GM12872 (cell line): ENCODE results near the gene VWA8.

ENCODE experiments used
- TF ChIP-seq, protein P1 (sequence below): IDR thresholded peaks from 3 replicates; pipeline ENCODE4 v1.5.1; 2011; ENCODE audit warnings: low read depth, mild to moderate bottlenecking, low read length, moderate library complexity; ENCODE audit not compliant: insufficient read depth

Gene VWA8

DNA sequence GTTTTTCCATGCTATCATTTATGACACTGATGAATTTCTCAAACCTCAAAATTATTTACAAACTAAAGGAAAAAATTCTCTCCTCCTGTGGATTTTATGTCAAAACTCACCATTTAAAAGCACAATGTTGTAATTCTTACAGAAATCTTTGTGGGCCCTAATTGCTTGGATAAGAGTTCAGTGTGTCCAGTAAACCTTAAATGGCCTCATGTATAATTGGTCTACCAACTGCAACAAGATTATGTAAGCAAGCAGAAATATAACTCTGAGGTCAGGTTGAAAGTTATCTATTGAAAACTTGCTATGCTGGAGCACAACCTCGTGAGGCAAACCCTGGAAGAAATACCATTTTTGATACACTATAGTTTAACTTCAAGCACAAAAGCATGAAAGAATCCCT, 22.0 kb downstream of the VWA8 start:
- TF ChIP-seq, protein P1, sequence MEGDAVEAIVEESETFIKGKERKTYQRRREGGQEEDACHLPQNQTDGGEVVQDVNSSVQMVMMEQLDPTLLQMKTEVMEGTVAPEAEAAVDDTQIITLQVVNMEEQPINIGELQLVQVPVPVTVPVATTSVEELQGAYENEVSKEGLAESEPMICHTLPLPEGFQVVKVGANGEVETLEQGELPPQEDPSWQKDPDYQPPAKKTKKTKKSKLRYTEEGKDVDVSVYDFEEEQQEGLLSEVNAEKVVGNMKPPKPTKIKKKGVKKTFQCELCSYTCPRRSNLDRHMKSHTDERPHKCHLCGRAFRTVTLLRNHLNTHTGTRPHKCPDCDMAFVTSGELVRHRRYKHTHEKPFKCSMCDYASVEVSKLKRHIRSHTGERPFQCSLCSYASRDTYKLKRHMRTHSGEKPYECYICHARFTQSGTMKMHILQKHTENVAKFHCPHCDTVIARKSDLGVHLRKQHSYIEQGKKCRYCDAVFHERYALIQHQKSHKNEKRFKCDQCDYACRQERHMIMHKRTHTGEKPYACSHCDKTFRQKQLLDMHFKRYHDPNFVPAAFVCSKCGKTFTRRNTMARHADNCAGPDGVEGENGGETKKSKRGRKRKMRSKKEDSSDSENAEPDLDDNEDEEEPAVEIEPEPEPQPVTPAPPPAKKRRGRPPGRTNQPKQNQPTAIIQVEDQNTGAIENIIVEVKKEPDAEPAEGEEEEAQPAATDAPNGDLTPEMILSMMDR, result no peak

DNA sequence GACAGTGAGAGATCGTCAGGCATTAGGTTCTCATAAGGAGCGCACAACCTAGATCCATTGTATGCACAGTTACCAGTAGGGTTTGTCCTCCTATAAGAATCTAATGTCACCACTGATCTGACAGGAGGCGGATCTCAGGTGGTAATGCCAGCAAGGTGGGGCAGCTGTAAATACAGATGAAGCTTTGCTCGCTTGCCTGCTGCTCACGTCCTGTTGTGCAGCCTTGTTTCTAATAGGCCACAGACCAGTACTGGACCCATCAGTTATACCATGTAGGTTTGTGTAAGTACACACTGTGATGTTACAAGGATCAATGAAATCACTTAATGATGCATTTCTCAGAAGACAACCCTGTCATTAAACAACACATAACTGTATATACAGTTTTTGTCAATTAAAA, 23.5 kb downstream of the VWA8 start:
- TF ChIP-seq, protein P1, result no peak

DNA sequence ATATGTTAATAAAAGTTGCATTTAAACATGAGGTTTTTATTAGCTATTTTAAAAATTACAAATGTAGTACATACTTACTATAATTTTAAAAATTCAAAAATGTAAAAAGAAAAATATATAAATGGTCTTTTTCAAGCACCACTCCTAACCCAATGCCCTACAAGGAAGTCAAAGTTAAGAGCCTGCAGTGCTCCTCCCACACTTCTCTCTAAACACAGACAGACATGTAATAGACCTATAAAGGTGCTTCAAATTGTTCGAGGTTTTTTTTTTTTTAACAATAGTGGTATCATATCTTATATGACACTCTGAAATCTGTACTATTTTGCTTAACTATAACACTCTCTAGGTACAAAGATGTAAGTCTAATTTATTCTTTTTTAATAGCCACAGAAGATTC, 25.4 kb downstream of the VWA8 start:
- TF ChIP-seq, protein P1, result no peak

DNA sequence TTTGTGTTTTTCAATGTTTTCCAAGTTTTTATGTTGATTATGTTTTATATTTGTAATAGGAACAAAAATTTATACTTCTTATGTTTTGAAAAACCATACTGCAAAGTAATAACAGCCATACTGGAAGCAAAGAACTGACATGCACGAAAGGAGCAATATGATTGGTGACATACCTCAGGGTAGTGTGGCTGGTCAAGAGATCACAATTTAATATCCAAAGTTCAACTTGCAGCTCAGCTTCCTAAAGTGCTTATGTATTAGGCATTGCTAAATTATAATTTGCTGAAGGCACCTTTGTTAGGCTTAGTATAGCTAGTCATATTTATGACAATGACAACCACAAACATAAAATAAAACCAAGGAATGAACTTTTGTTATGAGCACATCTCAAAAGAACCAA, 25.9 kb downstream of the VWA8 start:
- TF ChIP-seq, protein P1, result no peak

DNA sequence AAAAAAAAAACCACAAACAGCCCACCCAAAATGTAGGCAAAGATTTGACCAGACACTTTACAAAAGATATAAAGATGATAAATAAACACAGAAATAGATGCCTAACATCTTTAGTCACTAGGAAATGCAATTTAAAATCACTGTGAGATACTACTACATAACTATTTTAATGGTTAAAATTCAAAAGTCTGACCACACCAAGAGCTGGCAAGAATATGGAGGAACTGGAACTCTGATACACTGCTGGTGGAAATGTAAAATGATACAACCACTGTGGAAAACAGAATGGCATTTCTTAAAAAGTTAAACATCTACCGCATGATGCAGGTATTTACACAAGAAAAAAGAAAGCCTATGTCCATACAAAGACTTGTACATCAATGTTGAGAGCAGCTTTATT, 26.8 kb downstream of the VWA8 start:
- TF ChIP-seq, protein P1, result no peak

DNA sequence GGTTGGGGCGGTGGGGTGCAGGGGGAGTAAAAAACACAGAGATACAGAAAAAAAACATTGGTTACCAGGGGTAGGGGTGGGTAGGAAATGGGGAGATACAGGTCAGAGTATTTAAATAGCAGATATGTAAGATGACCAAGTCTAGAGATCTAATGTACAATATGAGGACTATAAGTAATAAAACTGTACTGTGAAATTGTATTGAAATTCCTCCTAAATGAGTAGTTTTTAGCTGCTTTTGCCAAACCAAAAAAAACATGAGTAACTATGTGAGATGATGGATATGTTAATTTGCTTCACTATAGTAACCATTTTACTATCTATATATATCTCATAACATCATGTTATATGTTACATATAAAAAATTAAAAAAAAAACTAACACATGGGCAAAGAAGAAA, 29.6 kb downstream of the VWA8 start:
- TF ChIP-seq, protein P1, result no peak

DNA sequence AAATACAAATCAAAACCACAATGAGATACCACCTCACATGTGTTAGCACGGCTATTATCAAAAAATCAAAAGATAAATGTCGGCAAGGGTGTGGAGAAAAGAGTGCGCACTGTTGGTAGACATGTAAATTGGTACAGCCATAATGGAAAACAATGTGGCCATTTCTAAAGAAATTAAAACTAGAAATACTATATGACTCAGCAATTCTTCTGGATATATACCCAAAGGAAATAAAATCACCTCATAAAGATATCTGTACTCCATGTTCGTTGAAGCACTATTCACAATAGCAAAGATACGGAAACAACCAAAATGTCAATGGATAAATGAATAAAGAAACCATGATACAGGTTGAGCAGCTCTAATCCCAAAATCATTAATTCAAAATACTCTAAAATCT, 30.8 kb downstream of the VWA8 start:
- TF ChIP-seq, protein P1, result no peak

DNA sequence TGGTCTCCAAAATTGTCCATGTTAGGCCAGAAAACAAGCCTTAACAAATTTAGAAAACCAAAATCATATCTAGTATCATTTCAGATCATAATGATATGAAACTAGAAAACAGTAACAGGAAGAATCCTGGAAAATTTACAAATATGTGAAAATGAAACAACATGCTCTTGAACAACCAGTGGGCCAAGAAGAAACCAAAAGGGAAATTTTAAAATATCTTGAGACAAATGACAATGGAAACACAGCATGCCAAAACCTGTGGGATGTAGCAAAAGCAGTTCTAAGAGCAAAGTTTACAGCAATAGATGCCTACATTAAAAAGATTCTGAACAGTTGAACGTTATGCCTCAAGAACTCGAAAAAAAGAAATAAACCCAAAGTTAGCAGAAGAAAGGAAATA, 32.6 kb downstream of the VWA8 start:
- TF ChIP-seq, protein P1, result no peak
